Loucy (cell line): ENCODE data around the gene RBPJL.

ENCODE experiments used
- CTCF ChIP-seq: fragments of 200-600 bp; sonication (generic); conservative IDR thresholded peaks from 2 replicates; pipeline ENCODE4 v1.5.1; 2014; ENCODE audit warnings: mild to moderate bottlenecking, antibody characterized with exemption, low read length
- EZH2phosphoT487 ChIP-seq: fragments of 200-600 bp; IDR thresholded peaks from 2 replicates; pipeline ENCODE4 v1.6.1; 2018; ENCODE audit warnings: antibody characterized with exemption, mild to moderate bottlenecking, moderate library complexity, borderline replicate concordance

GRCh38 chr20:45355209-45356084, 48.8 kb downstream of the RBPJL start:
- TF ChIP-seq CTCF: no peak
- TF ChIP-seq EZH2phosphoT487: no peak
